Measurements from ENCODE around the gene RSRC1. TPM values are rescaled to one million over a fixed set of nuclear protein-coding genes. Genes with fewer than 3 reads are reported as not detected.
"Not testable (repeated sequence)": the region's sequence is repeated elsewhere in the genome, so short reads cannot be mapped to it uniquely, and the experiment has no call there.

Gene RSRC1
- total RNA-seq, 1 donor from 2014 or later, result 77.9 TPM

DNA sequence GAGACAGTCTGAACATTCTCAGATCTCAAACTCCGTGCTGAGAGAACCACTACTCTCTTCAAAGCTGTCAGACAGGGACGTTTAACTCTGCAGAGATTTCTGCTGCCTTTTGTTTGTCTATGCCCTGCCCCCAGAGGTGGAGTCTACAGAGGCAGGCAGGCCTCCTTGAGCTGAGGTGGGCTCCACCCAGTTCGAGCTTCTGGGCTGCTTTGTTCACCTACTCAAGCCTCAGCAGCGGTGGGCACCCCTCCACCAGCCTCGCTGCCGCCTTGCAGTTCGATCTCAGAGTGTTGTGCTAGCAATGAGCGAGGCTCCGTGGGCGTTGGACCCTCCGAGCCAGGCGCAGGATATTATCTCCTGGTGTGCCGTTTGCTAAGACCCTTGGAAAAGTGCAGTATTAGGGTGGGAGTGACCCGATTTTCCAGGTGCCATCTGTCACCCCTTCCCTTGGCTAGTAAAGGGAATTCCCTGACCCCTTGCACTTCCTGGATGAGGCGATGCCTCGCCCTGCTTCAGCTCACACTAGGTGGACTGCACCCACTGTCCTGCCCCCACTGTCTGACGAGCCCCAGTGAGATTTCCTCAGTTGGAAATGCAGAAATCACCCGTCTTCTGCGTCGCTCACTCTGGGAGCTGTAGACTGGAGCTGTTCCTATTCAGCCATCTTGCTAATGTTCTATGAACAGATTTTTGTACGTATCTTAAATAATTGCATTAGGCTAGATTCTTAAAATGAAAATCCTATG is 220.0 kb downstream of the RSRC1 start:
- not testable (repeated sequence) for DNase-seq (ENCODE audit: low read depth)

DNA sequence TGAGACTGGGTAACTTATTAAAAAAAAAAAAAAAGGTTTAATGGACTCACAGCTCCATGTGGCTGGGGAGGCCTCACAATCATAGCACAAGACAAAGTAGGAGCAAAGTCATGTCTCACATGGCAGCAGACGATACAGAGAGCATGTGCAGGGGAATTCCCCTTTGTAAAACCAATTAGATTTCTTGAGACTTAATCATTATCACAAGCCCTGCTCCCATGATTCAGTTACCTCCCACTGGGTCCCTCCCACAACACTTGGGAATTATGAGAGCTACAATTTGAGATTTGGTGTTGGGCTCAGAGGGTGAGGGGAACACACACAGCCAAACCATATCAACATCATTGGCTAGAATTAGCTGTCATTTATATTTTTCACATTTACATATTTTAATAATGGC is 221.0 kb downstream of the RSRC1 start:
- DNase-seq (ENCODE audit: low read depth), result peak; percentile 76

DNA sequence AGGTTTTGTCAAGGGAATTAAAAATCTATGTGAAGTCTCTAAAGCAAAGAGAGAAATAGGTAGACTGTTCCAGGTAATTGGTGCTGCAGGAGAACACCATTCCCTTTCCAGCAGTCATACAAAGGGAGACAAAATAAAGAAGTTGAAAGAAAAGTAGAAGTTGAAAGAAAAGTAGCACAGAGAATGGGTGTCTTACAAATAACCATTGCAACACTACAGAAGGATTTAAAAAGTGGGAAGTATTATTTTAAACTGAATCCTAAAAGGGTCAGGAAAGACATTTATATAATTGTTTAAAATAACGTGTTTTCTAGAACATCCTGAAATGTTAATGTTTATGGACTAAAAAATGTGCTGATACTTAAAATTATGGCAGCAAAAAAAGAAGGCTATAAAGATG is 223.8 kb downstream of the RSRC1 start:
- DNase-seq (ENCODE audit: low read depth), result no peak

DNA sequence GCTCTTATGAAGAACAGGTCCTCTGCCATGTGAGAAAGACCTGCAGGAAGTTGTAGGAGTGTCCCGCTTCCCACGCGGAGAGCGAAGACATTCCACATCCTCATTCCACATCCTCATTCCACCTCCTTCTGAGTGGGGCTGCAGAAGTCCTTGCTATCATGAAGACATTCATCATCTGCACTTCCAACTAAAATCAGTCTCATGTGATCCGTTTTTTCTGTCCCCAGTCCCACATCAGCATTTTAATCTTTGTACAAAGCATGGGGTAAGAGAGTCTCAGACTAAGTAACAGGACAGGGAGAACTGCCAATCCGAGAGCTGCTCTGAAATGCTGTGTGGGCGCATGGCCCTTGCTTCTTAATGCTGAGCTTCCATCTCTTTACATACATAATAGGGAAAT is 227.2 kb downstream of the RSRC1 start:
- no peak for DNase-seq (ENCODE audit: low read depth)

DNA sequence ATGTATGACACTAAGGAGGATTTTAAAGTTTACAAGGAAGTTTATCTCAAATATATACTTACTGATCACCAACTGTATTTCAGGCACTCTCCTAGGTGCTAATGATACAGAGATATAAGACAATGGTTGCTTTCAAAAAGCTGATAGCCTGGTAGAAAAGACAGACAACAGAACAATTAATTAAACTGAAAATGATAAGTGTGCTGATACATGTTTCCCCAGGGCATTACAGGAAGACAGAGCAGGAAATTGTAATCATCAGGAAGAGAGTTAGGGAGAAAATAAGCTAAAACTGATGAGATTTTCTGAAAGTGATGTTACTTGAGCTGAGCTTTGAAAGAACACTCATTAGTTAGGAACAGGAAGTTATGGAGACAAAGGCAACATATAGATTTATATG is 229.7 kb downstream of the RSRC1 start:
- no peak for DNase-seq (ENCODE audit: low read depth)

DNA sequence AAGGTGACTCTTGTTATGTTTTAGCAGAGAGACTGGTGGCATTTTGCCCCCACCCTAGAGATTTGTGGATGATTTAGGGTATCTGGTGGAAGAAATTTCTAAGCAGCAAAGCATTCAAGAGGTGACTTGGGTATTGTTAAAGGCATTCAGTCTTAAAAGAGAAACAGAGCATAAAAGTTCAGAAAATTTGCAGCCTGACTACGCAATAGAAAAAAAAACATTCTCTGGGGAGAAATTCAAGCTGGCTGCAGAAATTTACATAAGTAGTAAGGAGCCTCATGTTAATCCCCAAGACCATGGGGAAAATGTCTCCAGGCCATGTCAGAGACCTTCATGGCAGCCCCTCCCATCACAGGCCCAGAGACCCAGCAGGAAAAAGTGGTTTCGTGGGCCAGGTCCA is 231.1 kb downstream of the RSRC1 start:
- not testable (repeated sequence) for DNase-seq (ENCODE audit: low read depth)

DNA sequence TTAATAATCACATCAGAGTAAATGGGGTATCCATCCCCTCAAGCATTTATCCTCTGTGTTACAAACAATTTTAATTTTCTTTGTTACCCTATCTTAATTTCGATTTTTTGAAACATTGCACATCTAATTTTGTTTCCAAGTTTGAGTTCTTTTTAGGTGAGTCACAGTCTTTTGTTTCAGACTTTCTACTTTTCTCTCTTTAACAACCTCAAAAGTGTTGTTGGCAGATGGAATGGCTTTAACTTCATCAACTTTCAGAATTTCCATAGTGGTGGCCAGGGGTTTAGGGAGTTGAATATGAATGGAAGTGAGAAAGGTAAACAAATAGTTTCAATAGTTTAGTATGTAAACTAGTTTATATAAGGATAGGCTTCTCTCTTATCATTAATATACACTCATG is 238.1 kb downstream of the RSRC1 start:
- DNase-seq (ENCODE audit: low read depth), result no peak

DNA sequence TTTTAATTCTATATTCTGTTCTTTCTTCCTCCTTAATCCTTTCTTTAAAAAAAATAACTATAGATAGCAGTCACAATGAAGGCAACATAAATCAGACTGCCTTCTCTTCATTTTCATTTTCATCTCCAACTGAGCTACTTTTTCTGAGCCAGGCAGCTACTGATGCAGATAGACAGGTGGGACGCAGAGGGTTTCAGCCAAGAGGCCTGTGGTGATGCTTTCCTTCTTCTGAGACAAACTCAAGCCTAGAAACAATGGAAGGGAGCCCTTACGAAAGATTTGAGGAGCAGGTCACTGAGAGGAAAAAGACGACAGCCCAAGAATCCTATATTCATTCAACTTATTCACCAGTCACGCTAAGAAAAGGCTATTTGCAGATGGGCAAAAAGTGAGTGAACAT is 241.1 kb downstream of the RSRC1 start:
- no peak for DNase-seq (ENCODE audit: low read depth)

DNA sequence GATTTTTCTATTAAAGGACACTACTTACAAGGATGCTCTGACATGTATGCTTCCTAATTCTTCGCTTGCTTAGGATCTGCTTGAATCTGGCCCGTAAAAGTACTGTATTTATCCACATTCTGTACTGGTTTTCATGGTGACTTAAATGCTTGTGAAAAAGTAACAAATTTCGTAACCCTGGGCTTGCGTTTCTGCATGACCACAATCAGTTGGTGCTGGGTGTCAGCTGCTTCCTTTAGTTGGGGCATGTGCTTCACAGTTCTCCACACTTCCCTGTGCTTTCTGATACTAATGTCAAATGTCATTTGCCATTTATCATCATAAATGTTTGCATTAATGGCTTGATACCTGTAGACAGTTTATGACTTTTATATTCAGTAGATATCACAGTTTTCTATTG is 242.7 kb downstream of the RSRC1 start:
- peak; percentile 34 for DNase-seq (ENCODE audit: low read depth)

DNA sequence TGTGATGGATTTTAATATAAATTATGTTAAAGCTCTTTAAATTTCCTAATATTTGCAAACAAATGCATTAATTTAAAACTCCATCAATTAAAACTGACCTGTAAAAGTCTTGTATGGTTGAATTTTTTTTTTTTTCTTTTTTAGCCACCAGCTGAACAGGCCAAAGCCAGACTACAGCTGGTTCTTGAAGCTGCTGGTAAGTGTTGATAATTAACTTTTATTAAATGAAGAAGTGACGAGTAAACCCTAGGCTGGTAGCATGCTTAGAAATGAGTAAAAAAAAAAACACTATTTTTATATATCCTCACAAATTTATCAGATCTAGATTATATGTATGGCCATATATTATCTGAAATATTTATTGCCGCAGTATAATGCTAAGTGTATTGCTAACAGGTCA is 244.8 kb downstream of the RSRC1 start:
- DNase-seq (ENCODE audit: low read depth), result peak; percentile 56

DNA sequence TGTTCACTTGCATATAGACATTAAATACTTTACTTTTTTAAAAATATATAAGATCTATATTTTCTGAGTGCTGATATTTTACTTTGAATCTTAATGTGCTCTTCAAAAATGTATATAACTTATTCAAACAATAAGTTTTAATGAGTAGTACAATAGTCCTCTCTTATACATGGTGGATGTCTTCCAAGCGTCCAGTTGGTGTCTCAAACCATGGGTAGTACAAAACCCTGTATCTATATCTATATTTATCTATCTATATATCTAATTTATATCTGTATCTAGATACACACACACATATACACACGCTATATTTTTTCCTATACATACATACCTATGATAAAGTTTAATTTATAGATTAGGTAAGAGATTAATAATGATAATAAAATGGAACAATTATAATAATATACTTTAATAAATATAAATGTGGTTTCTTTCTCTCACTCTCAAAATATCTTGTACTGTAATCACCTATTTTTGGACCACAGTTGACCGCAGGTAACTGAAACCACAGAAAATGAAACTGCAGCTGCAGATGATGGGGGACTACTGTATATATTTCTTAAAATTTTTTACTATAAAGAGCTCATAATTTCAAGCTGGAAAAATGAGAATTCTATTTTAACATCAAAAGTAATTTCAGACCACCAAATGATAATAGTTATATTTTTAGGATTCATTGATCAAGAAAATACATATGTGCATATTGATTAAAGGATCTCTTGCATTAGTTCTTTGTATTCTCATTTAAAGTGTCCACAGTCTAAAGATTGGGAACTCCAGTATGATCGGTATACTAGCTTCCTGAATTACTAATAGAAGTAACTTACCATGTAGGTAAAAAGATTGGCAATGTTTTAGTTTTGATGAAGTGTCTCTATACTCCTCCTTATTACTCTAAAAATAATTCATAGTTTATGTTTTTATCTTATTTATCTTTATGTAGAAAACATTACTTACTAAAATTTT is 246.0 kb downstream of the RSRC1 start:
- DNase-seq (ENCODE audit: low read depth), result no peak

DNA sequence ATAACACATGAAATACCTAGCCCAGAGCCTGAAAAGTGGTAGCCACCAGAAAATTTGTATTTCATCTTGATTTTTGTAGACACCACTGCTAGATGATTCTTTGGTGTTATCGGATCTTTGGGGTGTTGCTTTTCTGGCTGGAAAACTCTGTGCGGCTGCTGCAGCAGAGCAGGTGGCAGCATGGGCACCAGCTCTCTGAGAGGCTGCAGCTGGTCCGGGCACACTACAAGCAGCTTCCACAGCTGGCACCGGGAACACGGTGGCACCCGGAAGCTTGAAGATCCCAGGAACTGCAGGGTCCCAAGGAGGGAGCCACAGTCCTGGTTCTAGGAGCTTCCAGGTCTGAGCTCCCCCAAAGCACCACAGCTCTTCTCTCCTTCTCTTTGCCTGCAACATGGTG is 249.4 kb downstream of the RSRC1 start:
- no peak for DNase-seq (ENCODE audit: low read depth)

DNA sequence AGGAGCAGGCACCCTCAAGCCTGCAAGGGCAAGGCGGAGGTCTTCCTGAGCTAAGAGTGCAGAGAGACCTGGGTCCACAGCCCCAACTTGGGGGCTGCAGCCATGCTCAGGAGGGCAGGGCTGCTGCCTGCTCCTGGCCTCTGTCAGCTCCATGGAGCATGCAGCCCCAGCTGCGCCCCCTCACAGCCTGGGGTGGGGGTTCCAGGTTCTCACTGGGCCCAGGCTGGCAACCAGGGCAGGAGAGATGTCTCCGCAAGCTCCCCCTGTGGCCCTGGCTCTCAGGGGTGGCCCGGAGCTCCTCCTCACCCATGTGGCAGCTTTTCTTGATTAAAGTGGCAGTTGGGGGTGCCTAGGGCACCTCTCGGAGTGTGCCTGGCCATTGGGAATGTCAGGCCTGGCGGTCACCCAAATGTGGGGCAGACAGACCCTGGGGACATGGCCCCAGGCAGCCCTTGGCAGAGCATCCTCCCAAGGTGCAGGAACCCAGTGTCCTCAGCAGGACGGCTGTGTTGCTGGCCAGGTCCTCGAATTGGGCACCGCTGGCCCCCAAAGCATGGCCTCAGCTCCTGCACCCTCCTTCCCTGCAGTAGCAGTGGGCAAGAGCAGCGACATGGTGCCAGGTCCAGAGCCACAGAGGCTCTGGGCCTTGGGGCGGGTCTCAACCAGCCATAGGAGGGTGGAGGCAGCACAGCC is 251.0 kb downstream of the RSRC1 start:
- DNase-seq (ENCODE audit: low read depth), result no peak

DNA sequence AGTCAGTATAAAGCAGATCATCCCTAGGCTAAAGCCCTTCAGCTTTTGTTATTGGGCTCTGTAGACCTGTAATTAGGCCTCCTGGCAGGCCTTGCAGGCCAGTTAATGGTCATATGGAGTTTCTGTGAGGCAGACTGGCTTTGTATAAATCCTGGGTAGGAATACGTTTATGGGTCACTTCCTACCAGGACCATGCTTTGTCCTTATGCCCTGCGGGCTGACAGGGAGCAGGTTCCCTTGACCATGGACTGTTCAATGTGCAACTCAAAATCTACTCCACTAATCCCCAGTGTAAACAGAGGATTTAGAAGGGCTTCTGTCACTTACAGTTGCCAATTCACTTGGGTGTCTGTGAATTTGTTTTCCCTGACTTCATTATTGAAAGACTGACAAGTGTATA is 258.4 kb downstream of the RSRC1 start:
- DNase-seq (ENCODE audit: low read depth), result no peak

DNA sequence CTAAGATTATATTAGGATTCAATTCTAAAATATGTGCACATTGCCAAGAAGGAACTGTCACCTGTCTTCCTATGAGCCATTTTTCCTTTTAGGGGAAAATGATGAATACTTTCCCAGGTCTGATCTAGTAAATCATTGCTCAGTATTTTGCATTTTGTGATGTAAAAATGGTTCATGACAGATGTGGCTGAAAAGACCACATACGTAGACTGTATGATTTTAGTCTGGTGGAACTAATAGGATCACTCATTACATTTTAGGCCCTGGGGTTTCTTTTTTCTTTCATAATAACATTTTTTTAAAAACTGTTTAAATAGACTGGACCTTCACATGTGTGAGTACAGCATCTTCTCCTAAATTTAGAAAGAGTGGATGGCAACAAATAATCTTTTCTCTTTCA is 259.4 kb downstream of the RSRC1 start:
- no peak for DNase-seq (ENCODE audit: low read depth)

DNA sequence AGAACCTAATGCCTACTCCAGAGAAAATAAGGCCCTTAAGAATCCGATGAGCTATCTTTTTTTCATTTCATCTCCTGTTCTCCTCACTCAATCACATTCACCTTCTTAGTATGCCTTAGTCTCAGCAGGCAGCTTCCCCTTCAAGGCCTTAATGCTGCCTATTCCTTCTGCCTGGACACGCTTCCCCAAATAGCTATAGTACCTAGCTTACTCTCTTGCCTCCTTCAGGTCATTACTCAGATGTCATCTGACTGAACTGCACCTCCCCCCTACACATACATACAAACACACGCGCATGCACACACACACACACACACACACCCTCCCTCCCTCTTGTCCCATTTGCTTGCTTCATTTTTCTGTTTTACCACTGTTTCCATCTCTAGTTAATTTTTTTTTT is 269.6 kb downstream of the RSRC1 start:
- DNase-seq (ENCODE audit: low read depth), result no peak

DNA sequence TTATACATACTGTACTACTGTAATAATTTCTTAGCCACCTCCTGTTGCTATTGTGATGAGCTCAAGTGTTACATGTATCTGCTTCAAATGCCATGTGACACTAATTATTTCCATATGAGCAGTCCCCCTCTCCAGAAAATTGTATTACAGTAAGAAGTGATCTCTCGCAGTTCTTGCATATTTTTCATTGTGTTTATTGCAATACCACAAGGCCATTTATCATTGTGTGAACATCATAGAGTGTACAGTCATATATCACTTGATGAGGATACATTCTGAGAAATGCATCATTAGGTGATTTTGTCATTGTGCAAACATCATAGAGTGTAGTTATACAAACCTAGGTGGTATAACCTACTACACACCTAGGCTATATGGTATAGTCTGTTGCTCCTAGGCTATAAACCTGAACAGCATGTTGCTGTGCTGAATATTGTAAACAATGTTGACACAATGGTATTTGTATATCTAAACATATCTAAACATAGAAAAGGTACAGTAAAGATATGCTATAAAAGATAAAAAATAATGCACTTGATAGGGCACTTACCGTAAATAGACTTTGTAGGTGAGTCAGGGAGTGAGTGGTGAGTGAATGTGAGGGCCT is 271.5 kb downstream of the RSRC1 start:
- DNase-seq (ENCODE audit: low read depth), result no peak

DNA sequence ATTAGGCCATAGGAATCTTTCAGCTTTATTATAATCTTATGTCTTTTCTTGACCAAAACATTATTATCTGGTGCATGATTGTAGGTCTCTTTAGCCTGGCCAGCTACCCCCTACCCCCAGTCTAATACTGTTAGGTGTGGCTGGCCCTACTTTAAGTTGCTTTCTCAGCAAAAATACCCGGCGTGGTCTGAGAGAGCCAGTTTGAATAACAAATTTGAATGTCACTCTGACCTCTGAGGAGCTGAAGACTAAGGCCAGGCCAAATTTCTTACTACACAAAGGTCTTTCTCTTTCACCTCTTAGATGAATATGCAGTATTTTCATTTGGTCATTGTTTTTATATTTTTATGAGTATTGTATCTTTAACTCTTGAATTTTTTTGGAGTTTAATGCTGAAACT is 272.6 kb downstream of the RSRC1 start:
- DNase-seq (ENCODE audit: low read depth), result no peak

DNA sequence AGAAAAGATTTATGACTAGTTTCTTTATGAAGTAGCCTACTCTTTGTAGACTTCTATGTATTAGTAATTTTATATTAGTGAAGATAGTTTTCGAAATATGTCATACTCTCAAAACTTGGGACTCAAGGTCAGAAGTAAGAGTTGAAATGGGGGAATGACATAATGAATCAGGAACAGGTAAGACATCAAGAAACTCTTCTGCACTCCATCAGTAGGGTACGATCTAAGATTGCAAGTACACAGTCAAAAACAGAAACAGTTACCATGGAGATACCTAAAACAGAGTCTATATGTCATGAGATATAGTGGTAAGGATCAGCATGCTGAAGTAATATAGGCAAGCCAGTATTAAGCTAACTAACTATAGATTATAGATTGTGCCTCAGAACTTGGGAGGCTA is 274.1 kb downstream of the RSRC1 start:
- no peak for DNase-seq (ENCODE audit: low read depth)

DNA sequence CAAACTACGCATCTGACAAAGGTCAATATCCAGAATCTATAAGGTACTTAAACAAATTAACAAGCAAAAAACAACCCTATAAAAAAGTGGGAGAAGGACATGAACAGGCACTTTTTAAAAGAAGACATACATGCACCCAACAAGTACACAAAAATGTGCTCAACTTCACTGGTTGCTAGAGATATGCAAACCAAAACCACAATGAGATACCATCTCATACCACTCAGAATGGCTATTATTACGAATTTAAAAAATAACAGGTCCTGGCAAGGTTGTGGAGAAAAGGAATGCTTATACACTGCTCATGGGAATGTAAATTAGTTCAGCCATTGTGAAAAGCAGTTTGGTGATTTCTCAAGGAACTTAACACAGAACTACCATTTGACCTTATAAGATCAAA is 285.5 kb downstream of the RSRC1 start:
- no peak for DNase-seq (ENCODE audit: low read depth)

DNA sequence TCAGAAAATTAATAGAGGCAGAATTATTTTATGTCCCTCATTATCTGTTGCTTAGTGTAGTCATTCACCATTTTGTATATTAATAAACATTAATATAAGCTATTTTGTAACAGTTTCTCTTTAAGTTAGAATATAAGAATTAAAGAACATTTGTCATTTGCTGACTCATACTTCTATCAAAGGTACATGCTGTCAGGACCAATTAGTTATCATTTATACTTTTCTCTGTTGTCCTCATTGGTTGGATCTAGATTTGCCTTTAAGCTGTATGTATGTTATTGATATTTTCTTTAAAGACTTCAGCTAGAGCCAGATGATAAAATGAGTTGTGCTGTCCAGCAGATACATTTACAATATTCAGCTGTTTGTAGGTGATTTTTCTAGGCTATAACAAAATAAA is 292.7 kb downstream of the RSRC1 start:
- no peak for DNase-seq (ENCODE audit: low read depth)

DNA sequence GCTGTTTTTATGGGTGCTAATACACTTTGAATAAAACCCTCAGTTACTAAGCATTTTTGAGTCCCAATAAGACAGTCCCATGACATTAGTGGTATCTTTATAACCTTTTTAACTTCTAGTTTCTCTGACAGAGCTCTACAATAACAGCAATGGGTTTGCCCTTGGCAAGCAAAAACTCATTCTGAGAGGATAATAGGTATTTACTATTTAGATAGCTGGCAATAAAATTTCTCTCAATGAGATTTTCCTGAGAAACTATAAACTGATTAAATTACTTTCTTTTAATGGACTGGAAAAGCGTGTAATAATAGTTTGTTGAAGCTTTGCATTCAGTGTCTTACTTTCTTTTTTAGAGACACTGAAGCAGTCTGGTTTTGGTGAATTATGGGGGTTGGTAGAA is 293.1 kb downstream of the RSRC1 start:
- no peak for DNase-seq (ENCODE audit: low read depth)
